NCI-H510A (cell line): ENCODE results near the gene PCDH1.

Experiments
- DNase-seq: peaks from one replicate; lab custom pipeline; 2025; lab: John Stamatoyannopoulos, UW

PCDH1 gene

DNA sequence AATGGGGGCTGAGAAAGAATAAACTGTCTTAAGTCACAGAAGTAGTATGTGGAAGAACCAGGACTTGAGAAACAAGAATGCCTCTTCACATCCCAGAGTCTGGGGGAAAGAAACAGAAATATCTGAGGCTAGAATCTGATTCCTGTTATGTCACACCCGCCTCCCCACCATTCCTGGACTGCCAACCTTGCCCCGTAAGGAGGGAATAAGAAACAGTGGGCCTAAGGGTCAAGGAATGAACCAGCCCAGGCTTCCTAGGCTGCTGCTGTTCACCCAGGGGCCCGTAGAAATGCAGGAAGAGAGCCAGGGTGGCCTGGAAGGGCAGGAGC lies 4.3 kb downstream of the PCDH1 start:
- no peak for DNase-seq

DNA sequence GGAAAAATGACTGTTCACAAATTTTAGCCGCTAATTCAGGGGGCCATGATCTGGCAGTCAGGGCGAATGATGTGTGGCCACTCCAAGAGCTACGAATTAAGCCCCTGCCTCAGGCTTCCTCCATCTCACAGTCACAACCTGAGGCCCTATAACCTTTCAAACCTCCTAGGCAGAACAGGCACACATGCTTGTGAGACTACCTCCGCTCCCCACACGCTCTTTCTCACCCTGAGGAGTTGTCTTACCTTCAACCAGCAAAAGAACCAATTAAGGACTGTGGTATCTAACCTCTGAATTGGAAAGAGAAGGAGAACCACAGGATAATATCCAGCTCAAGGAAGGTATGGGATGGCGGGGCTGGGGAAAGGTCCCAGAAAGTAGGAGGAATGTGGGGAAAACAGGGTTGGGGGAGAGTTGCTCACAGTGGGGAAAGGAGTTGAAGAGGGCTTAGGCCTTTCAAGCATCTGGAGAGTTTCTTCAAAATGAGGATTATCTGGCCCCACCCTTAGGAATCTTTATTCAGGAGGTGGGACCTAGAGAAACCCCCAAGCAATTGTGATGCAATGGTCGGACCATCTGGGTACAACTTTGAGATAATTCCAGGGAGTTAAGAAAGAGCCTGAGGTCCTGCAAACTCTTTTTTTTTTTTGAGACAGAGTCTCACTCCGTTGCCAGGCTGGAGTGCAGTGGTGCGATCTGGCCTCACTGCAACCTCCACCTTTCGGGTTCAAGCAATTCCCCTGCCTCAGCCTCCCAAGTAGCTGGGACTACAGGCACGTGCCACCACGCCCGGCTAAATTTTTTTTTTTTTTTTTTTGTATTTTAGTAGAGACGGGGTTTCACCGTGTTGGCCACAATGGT lies 5.5 kb downstream of the PCDH1 start:
- DNase-seq = no peak

DNA sequence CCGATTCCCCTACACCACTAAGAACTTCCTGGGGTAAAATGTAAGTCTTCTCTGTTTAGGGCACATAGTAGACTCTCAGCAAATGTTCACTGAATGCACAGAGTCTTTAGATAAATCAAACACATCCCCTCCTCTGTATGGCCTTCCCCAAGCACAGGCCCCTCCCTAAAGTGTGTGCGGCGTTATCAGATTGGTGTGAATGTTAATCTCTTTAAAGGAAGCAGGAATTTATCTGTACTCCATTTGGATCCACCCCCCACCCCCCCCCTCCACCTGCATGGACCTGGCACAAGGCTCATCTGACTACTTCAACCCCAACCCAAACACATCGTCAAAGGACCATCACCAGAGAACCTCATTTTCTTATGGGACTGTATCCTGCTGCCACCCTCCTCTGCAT lies 6.3 kb downstream of the PCDH1 start:
- no peak for DNase-seq

DNA sequence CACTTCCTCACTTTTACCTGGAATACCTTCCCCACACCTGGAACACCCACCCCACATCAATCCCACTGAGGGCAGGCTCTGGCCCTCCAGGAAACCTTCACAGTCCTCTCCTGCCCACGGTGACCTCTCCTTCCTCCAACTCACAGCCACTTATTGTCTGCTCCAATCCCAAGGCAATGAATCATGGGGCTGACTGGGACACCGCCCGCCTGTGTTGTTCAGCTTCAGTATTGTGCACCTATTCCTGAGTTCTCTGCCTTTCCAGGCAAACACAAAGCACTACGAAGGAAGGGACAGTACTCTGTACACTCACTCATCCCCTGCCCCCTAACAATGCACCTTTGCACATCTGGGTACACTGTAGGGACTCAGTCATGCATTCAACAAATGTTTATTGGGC lies 7.3 kb downstream of the PCDH1 start:
- DNase-seq = no peak

DNA sequence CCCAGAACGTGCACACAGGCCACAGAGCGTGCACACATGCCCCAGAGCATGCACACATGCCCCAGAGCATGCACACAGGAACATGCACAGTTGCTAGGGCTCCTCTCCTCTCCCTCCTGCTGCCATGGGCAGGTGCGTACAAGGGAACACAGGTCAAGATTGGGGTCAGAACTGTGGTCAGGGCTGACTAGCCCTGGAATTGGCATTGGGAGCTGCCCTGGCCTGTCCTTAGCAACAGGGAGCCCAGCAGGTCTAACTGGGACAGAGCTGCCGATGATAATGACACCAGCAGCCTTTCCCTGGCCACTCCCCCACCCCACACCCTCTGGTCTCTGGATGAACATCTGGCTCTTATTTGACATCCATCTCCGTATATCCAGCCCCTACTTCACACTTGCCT lies 8.0 kb downstream of the PCDH1 start:
- no peak for DNase-seq

DNA sequence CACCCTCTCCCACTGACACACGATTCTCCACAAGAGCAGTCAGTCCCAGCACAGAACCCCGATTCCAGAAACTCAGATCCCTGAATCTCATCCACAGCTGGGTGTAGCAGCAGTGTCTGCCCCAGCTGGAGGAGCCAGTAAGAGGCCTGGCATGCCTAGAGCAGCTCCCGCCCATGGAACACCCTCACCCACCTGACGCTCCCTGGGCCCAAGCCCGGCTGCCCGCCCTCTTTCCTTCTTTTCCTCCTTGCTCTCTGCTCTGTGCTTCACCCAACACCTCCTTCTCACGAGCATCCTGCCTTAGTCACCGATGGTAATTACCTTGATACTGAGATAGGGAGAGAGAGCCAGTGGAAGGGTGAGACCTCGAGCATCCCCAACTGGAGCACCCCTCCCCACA lies 8.7 kb downstream of the PCDH1 start:
- DNase-seq = no peak

DNA sequence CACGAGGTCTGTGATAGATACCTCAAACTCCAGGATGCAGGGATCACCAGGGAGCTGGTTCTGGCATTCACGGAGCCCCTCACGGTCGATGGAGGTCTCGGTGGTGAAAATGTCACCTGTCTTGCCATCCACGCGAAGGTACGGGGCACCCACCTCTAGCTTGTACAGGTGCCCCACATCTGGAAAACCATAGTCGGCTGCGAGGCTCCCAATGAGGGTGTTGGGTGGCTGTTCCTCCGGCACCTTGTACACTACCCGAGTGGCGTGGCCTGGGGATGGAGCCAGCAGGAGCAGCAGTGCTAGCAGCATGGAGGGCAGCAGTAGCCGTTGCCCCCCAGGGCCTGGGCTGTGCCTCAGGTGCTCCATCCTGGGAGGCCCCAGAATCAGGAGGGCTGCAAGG lies 9.2 kb downstream of the PCDH1 start:
- no peak for DNase-seq

DNA sequence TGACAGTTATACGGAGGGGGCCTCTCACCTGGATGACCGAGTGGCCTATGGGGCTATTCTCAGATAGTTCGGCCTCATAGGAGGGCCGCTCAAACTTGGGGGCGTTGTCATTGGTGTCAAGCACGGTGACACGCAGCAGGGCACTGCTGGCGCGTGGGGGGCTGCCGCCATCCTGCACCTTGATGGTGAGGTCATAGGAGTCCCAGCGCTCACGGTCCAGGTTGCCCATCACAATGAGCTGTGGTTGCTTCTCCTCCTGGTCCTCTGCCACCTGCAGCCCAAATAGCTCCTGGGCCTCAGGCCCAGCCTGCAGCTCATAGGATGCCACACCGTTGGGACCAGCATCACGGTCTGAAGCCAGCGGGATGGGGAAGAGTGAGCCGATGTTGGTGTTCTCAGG lies 9.7 kb downstream of the PCDH1 start:
- DNase-seq = no peak

DNA sequence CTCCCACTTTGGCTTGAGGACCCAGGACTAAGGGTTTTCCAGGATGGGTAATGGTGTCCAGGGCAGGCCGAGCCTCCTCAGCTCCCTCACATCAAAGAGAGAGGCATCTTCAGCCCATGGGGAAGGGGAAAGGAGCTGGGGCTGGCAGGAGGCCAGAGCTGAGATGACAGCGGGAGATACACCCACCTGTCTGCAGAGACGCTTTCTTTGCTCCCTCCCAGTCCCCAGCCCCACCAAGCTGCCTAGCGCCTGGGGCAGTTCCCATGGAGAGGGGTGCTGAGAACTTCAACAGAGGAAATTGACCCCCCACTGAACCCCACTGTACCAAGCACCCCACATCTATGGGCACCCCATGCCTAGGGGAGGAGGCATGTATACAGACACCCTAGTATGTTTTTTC lies 10.6 kb downstream of the PCDH1 start:
- DNase-seq = no peak

DNA sequence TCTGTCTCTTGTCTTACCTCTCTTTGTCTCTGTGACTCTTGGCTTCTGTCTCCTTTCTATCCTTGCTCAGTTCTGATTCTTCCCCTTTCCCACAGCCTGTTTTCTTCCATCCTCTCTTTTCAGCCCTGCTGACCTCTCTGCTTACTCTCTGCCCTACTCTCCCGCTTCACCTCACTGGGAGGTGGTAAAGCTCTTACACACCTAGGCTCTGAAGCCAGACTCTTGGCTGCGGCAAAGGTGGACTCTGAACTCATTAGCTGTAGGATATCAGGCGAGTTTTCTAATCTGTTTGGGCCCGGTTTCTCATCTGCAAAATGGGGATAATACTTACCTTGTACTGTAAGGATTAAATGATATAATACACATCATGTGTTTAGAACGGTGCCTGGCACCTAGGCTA lies 11.1 kb downstream of the PCDH1 start:
- no peak for DNase-seq

DNA sequence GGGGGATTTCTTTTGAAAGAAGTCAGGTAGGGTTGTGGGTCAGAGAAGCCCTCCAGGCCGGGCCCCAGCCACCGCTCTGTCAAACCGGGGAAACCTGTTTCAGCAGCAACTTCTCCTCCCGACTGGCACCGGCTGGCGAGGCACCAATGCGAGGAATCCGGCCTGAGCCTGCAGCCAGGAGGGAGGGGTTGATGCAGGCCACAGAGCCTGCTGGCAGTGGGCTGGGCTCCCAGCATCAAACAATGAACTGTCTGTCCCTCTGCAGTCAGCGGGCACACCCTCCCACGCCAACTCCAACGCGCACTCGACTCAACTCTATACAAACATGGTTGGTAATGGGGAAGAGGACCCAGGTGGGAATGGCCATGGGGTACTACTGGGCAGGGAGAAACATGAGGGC lies 12.1 kb downstream of the PCDH1 start:
- peak; percentile 79 for DNase-seq

DNA sequence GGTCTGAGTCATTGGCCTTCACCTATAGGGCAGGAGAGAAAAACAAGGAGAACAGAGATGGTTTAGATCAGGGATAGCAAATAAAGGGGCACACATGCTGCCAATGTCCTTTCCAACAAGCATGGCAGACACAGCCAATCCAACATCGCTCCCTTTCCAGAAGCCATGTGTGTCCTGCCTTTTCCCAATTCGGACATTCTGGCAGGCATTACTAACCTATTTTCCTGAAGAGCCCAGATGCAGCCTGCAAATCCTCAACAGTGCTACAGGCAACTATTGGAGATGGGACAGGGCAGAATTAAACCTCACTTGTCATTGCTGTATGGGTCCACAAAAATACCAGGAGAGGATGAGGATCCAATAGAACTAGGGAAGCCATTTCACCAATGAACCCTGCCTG lies 12.8 kb downstream of the PCDH1 start:
- DNase-seq = no peak

DNA sequence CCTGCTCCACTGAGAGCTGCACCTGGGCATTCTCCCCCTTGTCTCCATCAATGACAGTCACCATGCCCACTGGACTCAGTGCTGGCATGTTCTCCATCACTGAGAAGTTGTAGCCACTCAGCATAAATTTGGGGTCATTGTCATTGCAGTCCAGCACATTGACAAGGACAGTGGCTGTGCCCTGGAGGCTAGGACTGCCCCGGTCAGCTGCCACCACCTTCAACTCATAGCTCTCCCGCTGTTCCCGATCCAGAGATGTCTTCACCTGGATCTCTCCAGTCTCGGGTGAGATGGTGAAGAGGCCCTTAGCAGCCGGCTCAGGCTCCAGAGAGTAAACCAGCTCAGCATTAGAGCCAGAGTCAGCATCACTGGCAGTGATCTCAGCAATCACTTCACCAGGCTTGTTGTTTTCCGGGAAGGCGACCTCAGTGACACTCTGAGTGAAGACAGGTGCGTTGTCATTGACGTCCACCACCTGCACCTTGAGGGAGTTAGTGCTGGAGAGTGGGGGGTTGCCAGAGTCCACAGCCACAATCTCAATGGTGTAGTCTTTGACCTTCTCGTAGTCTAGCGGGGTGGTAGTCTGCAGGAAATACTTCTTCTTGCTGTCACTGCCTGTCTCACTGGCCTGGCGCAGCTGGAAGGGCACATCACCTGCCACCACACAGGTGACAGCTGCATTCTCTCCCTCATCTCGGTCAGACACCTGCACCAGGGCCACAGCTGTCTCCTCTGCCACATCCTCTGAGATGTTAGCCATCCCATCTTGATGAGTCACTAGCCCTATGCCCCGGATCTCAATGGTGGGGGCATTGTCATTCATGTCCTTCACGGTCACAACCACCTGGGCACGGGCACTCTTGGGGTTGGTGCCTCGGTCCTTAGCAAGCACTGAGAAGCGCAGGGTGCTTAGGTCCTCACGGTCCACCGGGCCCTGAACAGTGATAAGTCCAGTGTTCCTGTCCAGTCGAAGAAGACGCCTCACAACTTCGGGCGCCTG lies 13.5 kb downstream of the PCDH1 start:
- DNase-seq = peak; percentile 83

DNA sequence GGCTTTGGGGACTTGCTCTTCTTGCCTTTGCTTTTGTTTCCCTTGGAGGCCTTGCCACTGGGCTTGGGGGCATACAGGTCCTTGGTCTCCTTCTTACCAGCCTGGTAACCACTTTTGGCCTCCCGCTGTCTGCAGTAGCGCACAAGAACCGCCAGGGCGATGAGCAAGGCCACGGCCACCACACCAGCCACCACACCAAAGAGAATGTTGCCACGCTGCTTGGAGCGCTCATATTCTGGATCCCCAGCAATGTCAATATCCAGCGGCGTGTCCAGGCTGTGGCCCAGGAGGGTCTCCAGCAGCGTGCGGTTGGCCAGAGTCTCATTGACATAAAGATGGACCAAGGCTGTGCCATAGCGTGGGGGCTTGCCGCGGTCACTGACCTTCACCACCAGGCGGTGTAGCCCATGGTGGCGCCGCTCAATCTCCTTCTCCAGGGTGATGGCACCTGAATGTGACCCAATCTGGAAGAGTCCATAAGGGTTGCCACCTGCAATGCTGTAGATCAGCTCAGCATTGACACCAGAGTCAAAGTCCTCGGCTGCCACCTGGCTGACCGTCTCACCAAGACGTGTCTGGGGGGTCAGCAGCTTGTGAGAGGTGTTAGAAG lies 14.5 kb downstream of the PCDH1 start:
- DNase-seq = no peak

DNA sequence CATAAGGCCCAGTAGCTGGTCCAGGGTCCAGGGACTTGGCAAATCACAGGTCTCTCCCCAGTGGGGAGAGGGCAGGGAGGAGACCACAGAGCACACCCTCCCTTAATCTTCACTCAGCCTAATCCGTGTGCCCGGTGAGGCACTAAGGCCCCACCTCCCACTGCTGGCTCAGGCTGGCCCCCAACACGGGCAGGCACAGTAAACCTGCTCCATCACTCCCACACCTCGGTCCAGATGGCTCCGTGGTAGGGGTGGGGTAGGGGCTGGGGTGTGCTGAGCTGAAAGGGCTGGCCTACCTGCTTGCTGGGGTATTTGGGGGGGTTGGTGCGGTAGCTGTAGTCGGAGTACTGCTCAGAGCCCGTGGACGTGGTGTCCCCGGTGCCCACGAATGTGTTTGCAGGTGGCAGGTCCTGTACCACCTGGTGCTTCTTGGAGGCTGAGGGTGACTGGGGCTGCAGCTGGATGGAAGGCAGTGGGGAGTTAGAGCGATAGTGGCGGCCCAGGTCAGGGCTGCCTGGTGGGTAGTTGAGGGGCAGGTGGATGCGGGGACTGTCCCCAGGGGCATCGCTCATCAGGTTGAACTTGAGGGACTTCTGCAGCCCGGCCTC lies 15.2 kb downstream of the PCDH1 start:
- no peak for DNase-seq

DNA sequence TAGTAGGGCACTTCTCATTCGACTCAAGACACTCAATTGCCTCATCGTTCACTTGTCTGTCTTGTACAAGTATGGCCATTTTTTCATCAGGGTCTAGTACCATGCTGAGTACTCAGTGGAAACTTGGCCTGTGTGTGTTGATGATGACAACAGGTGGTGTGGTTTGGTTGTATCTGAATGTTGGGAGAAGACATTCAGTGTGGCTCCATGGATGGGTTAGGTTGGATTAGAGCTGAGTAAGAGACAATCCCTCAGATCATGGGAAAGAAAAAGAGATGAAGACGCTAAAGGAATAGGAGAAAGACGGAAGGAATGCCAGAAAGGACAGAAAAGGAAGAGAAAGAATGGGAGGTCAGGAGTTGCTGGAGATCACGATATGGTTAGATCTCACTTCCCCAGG lies 17.0 kb downstream of the PCDH1 start:
- no peak for DNase-seq

DNA sequence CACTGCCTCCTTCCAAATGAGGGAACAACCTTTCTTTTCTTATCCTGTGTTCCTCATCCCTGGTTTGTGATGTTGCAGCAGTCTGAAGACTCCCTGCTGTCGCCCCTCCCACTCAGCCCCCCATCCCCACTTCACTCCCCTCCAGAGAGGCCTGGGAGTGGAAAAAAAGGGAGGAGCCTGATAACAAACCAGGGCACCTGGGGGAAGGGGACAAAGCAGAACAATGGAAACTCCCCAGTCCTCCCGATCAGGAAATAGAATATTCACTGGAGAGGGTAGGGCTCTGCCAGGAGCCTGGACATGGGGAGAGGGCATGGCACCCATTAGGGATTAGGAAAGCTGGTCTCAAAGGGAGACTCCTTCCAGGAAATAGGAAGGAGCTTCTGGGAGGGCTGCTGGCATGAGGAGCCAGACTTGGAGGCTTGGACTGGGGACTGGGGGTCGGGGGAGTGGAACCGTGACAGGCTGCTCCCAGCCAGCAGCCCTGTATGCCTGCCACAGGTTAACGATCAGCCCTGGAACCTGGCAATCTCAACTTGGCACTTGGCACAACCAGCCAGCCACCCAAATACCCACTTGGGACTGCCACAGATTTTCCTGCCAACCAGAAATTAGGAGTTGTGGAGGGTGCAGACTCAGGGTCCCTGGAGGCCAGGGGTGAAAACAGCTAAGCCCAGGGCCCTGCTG lies 20.0 kb downstream of the PCDH1 start:
- DNase-seq = peak; percentile 43

DNA sequence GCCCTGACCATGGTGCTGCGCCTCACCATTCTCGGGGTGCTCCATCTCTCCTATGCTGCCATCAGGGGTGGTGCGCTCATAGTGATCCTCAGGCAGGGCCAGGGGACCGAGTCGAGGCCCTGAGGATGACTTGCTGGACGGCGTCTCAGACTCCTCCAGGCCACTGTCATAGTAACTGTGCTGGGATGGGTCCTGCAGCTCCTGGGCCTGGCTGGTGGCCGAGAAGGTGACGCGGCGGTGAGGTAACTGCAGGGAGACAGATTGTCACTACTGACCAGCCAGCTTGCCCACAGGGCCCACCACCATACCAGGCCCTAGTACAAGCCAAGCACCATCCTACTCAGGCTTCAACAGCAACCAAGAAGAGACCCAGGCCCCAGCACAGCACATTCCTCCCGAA lies 21.0 kb downstream of the PCDH1 start:
- no peak for DNase-seq

DNA sequence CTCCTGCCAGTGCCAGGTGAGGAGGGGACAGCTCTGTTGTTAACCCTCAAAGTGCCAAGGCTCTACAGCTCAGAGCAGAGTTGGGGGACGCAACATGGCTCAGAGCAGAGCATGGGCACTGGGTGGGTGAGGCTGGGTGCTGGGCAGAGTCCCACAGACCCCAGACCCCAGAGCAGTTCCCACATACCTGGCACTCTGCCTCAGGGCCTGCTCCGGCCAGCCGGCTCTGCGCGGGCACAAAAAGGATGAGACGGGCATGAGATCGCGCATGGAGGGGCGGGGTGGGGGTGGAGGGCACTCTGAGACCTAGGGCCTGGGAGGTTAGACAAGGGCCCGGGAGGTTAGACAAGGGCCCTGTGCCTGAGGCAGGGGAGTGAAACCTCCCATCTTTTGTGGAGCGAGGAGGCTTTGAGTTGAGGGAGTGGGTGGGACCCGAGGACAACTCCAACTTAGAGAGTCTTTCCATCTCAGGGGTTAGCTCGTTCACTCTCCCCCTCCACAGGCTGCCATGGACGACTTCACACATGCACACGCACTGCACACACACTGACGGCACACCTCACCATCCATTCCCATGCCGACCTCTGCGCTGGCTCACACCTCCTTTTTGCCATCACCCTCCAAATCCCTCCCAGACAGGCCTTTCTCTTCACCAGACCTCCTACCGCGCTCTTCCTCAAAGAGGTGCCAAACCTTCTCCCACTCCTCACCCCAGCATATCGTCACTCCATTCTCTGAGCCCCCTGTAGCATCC lies 22.0 kb downstream of the PCDH1 start:
- no peak for DNase-seq

DNA sequence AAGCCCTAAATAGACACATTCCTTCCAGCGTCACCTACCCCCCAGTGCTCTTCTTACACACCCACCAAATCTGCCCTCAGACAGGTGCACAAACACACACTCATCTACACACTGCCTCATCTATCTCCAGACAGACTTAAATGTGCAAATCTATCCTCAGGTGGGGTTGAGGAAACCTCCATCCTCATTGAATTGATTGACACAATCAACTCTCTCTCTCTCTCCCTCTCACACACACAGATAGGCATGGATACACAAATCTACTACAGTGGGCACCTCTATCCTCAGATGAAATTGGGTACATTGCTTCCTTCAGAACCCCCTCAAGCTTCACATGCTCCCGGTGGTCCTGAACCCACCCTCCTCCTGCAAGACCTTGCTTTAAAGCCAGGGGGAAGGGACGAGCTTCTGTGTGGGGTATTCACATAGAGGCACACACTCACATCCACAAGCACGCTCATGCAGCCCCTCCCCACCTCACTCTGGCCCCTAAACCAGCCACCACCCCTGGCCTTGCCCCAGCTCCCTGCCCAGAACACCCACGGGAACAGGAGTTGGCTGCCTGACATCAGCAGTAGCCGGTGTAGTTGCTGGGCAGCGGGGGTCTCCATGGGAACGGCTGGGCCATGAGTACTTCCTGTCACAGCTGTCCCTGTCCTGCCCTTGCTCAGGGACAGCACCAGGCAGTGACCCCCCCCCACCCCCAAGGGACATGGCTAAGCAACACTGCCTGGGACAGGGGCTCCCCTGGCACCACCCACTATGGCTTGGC lies 22.8 kb downstream of the PCDH1 start:
- peak; percentile 47 for DNase-seq
